Endothelial cell of umbilical vein (primary cell): ENCODE data around the gene OR1E1.

Source experiments
- CTCF ChIP-seq, 2 donors: IDR thresholded peaks; 1 replicate in 1 of 2; 2 replicates in 1 of 2; pipeline ENCODE4 v1.5.1; 2011; ENCODE audit warnings: low read length in 2 of 2, mild to moderate bottlenecking in 2 of 2, moderate library complexity in 2 of 2, control low read depth in 1 of 2, inconsistent platforms in 1 of 2, low read depth in 1 of 2; ENCODE audit not compliant: insufficient read depth in 1 of 2; ENCODE audit errors: extremely low read depth in 1 of 2
- POLR2A ChIP-seq: IDR thresholded peaks from 2 replicates; pipeline ENCODE4 v1.6.1; 2012; ENCODE audit warnings: low read depth, mild to moderate bottlenecking, control low read depth, low read length

- TF ChIP-seq CTCF (IDR thresholded peaks at IDR 0.05; ENCODE audit: extremely low read depth in 1 of 2, insufficient read depth in 1 of 2, low read depth in 1 of 2, low read length in 2 of 2) = no peak
- no peak for TF ChIP-seq POLR2A
Measured at GRCh38 chr17:3378321-3378720, 19.9 kb downstream of the OR1E1 start.
